Peyer's patch (tissue), 4 donors: ENCODE measurements around the gene PF4V1. TPM values are rescaled to one million over a fixed set of nuclear protein-coding genes. Genes with fewer than 3 reads are reported as not detected.
A peak's percentile ranks its signal among the peaks of the same experiment; 100 is the strongest.

Source experiments
- DNase-seq, 3 donors: peaks; one replicate each; pipeline ENCODE4 v3.0.0-alpha.2; 2017 to 2019
- H3K27ac ChIP-seq, 4 donors: fragments of 200-600 bp; sonication (generic); one replicate each; pipeline ENCODE4 v1.5.1; 2016 to 2019
- H3K27me3 ChIP-seq, 2 donors: fragments of 200-600 bp; sonication (generic); one replicate each; pipeline ENCODE4 v1.5.1; 2019
- H3K36me3 ChIP-seq, 3 donors: fragments of 200-600 bp; sonication (generic); one replicate each; pipeline ENCODE4 v1.5.1; 2016 to 2019
- H3K4me1 ChIP-seq, 4 donors: fragments of 200-600 bp; sonication (generic); one replicate each; pipeline ENCODE4 v1.5.1; 2016 to 2019
- H3K4me3 ChIP-seq, 4 donors: fragments of 200-600 bp; sonication (generic); 1 replicate in 3 of 4; 2 replicates in 1 of 4; pipeline ENCODE4 v1.5.1; 2016 to 2019; ENCODE audit warnings: mild to moderate bottlenecking in 1 of 4
- H3K9me3 ChIP-seq, 4 donors: fragments of 200-600 bp; sonication (generic); one replicate each; pipeline ENCODE4 v1.5.1; 2016 to 2019; ENCODE audit warnings: mild to moderate bottlenecking in 1 of 4
- CTCF ChIP-seq, 6 experiments: fragments of 450-650 bp in 4 of 6; fragments of 200-600 bp in 2 of 6; sonication (generic) in 1 of 6; IDR thresholded peaks; one replicate each; pipeline ENCODE4 v1.5.1; 2017 to 2019; ENCODE audit warnings: antibody characterized with exemption in 6 of 6, mild to moderate bottlenecking in 3 of 6, moderate library complexity in 1 of 6
- POLR2A ChIP-seq, 2 donors: fragments of 450-650 bp; IDR thresholded peaks; one replicate each; pipeline ENCODE4 v1.5.1; 2017; ENCODE audit warnings: antibody characterized with exemption in 2 of 2, mild to moderate bottlenecking in 2 of 2, moderate library complexity in 2 of 2
- total RNA-seq, 4 donors: library from RNA; depleted of rRNA; stranded (reverse); fragments of >200 nt; gene quantifications; one replicate each; pipeline ENCODE4 v1.1.0, GENCODE V29; 2016

PF4V1 gene
- total RNA-seq = not detected

GRCh38 chr4:73853246-73853704 lies at the start of gene PF4V1:
PF4V1 (plus strand) TSS chr4:73853296; CDS start chr4:73853363, 67 bp downstream.
- peak in 2 of 3 donors; percentile 50 to 58 for DNase-seq
- H3K27me3 ChIP-seq = no peaks in the 10 kb centered on the region
- no peaks in the 10 kb centered on the region for H3K9me3 ChIP-seq
- peak within 1 kb of the TSS in 2 of 4 donors; percentile 22 to 24 for H3K4me3 ChIP-seq
- no peak within 1 kb of the TSS for H3K27ac ChIP-seq
- H3K4me1 ChIP-seq = peaks cover 0 to 3% (median 0%) of the 10 kb centered on the region in 4 donors
- TF ChIP-seq POLR2A (IDR thresholded peaks at IDR 0.05) = no peak
- peak in 1 of 6 experiments; percentile 21 for TF ChIP-seq CTCF (IDR thresholded peaks at IDR 0.05)
- no peaks in the 10 kb centered on the region for H3K36me3 ChIP-seq

- Histone ChIP-seq H3K36me3 (no peaks in the 10 kb centered on the region), H3K4me1 (no peaks in the 10 kb centered on the region), H3K27ac (no peak overlapping the region), H3K9me3 (no peaks in the 10 kb centered on the region), H3K4me3 (no peak overlapping the region), H3K27me3 (no peaks in the 10 kb centered on the region)
- no peak for DNase-seq
- TF ChIP-seq POLR2A (IDR thresholded peaks at IDR 0.05) (no peak), CTCF (IDR thresholded peaks at IDR 0.05) (no peak)
Observed at GRCh38 chr4:73810191-73810590, 42.9 kb upstream of the PF4V1 start.

- Histone ChIP-seq H3K27me3 (no peaks in the 10 kb centered on the region), H3K36me3 (no peaks in the 10 kb centered on the region), H3K9me3 (no peaks in the 10 kb centered on the region), H3K4me1 (no peaks in the 10 kb centered on the region), H3K27ac (no peak overlapping the region), H3K4me3 (no peak overlapping the region)
- DNase-seq = no peak
- TF ChIP-seq POLR2A (IDR thresholded peaks at IDR 0.05) (no peak), CTCF (IDR thresholded peaks at IDR 0.05) (no peak)
Observed at GRCh38 chr4:73811841-73812240, 41.3 kb upstream of the PF4V1 start.

GRCh38 chr4:73814679-73815078 lies 38.4 kb upstream of the PF4V1 start:
- no peaks in the 10 kb centered on the region for H3K36me3 ChIP-seq
- H3K9me3 ChIP-seq = no peaks in the 10 kb centered on the region
- DNase-seq = no peak
- H3K27ac ChIP-seq = no peak overlapping the region
- H3K27me3 ChIP-seq = no peaks in the 10 kb centered on the region
- TF ChIP-seq POLR2A (IDR thresholded peaks at IDR 0.05) = no peak
- no peak for TF ChIP-seq CTCF (IDR thresholded peaks at IDR 0.05)
- H3K4me3 ChIP-seq = no peak overlapping the region
- H3K4me1 ChIP-seq = no peaks in the 10 kb centered on the region

GRCh38 chr4:73815145-73815544 lies 38.0 kb upstream of the PF4V1 start:
- TF ChIP-seq CTCF (IDR thresholded peaks at IDR 0.05) (no peak), POLR2A (IDR thresholded peaks at IDR 0.05) (no peak)
- DNase-seq = no peak

GRCh38 chr4:73816814-73817213 lies 36.3 kb upstream of the PF4V1 start:
- no peaks in the 10 kb centered on the region for H3K4me1 ChIP-seq
- TF ChIP-seq POLR2A (IDR thresholded peaks at IDR 0.05) = no peak
- TF ChIP-seq CTCF (IDR thresholded peaks at IDR 0.05) = no peak
- DNase-seq = no peak
- no peaks in the 10 kb centered on the region for H3K36me3 ChIP-seq
- no peak overlapping the region for H3K4me3 ChIP-seq
- no peaks in the 10 kb centered on the region for H3K9me3 ChIP-seq
- H3K27ac ChIP-seq = no peak overlapping the region
- H3K27me3 ChIP-seq = no peaks in the 10 kb centered on the region

More at GRCh38 chr4:73815145-73815544, 38.0 kb upstream of the PF4V1 start:
- Histone ChIP-seq H3K36me3 (no peaks in the 10 kb centered on the region), H3K27ac (no peak overlapping the region), H3K4me1 (no peaks in the 10 kb centered on the region), H3K9me3 (no peaks in the 10 kb centered on the region), H3K27me3 (no peaks in the 10 kb centered on the region), H3K4me3 (no peak overlapping the region)
